Measurements from ENCODE around the gene BOLL. TPM values are rescaled to one million over a fixed set of nuclear protein-coding genes. Genes with fewer than 3 reads are reported as not detected.
A peak's percentile ranks its signal among the peaks of the same experiment; 100 is the strongest.

The BOLL gene
- polyA plus RNA-seq, 2 of the 4 experiments (the other 2 are of a cell fraction): not detected

- TF ChIP-seq CBX2 (IDR thresholded peaks at IDR 0.05; ENCODE audit: borderline replicate concordance, low read depth) (no peak), CHD2 (IDR thresholded peaks at IDR 0.05; ENCODE audit: low read length, partially characterized antibody) (no peak), MAX (IDR thresholded peaks at IDR 0.05) (peak; percentile 96), USF2 (IDR thresholded peaks at IDR 0.05) (peak; percentile 46), CHD4 (IDR thresholded peaks at IDR 0.05; ENCODE audit: borderline replicate concordance) (no peak), HOXB5 (CRISPR knock-in tag; IDR thresholded peaks at IDR 0.05) (no peak), PBX3 (IDR thresholded peaks at IDR 0.05) (no peak), TFCP2L1 (CRISPR knock-in tag; IDR thresholded peaks at IDR 0.05) (no peak), RCOR1 (IDR thresholded peaks at IDR 0.05; ENCODE audit: low read depth, low read length) (no peak), MAZ (IDR thresholded peaks at IDR 0.05; ENCODE audit: borderline replicate concordance, low read depth, low read length) (no peak), NR3C1 (IDR thresholded peaks at IDR 0.05) (no peak), KDM5A (IDR thresholded peaks at IDR 0.05) (no peak), CEBPB (IDR thresholded peaks at IDR 0.05) (no peak), HMGXB4 (CRISPR knock-in tag; IDR thresholded peaks at IDR 0.05; ENCODE audit: borderline replicate concordance) (no peak), EP300 (IDR thresholded peaks at IDR 0.05) (no peak), HOXB13 (CRISPR knock-in tag; IDR thresholded peaks at IDR 0.05; ENCODE audit: low read depth) (no peak), EHMT2 (IDR thresholded peaks at IDR 0.05; ENCODE audit: low read depth) (no peak), E2F6 (IDR thresholded peaks at IDR 0.05; ENCODE audit: borderline replicate concordance, low read depth) (peak; percentile 20; the same call in 1 of the 2 replicates), EHF (CRISPR knock-in tag; IDR thresholded peaks at IDR 0.05) (no peak), FOSL2 (IDR thresholded peaks at IDR 0.05) (no peak), FOSL2 (CRISPR knock-in tag; IDR thresholded peaks at IDR 0.05) (no peak), RNF2 (IDR thresholded peaks at IDR 0.05; ENCODE audit: borderline replicate concordance, low read depth) (peak; percentile 21; the same call in 1 of the 2 replicates), RAD21 (conservative IDR thresholded peaks at IDR 0.05 in 1 of 2, IDR thresholded peaks at IDR 0.05 in 1 of 2) (0 out of 5 replicates have a peak, but pooled peaks of 1 of the 2 experiments have one; percentile 8), PHF8 (IDR thresholded peaks at IDR 0.05; ENCODE audit: borderline replicate concordance, low read depth) (peak; percentile 48; the same call in 1 of the 2 replicates), KDM1A (IDR thresholded peaks at IDR 0.05; ENCODE audit: low read depth) (0 out of 2 replicates have a peak, but pooled peaks have one; percentile 45), ZSCAN20 (CRISPR knock-in tag; IDR thresholded peaks at IDR 0.05) (no peak), FOSB (CRISPR knock-in tag; IDR thresholded peaks at IDR 0.05) (no peak), MAFK (IDR thresholded peaks at IDR 0.05; ENCODE audit: partially characterized antibody) (no peak), SMC3 (IDR thresholded peaks at IDR 0.05) (no peak), ELK1 (IDR thresholded peaks at IDR 0.05; ENCODE audit: low read depth, low read length) (no peak), JUN (IDR thresholded peaks at IDR 0.05) (peak; percentile 17 to 75; a peak in 4 of 5 replicates), POLR2A (IDR thresholded peaks at IDR 0.05; ENCODE audit: low read length) (peak; percentile 97), REST (IDR thresholded peaks at IDR 0.05) (no peak), POLR2AphosphoS2 (conservative IDR thresholded peaks at IDR 0.05; ENCODE audit: low read length) (no peak)
Measured at GRCh38 chr2:197705121-197705911, 79.8 kb downstream of the BOLL start, which contains the start of gene MARS2 (continued).

Data from A549 (cell line).